ENCODE measurements around the gene TLL1. TPM values are rescaled to one million over a fixed set of nuclear protein-coding genes. Genes with fewer than 3 reads are reported as not detected.

The TLL1 gene
- polyA plus RNA-seq, 2 of the 4 experiments (the other 2 are of a cell fraction): 0.01 to 0.13 TPM

DNA sequence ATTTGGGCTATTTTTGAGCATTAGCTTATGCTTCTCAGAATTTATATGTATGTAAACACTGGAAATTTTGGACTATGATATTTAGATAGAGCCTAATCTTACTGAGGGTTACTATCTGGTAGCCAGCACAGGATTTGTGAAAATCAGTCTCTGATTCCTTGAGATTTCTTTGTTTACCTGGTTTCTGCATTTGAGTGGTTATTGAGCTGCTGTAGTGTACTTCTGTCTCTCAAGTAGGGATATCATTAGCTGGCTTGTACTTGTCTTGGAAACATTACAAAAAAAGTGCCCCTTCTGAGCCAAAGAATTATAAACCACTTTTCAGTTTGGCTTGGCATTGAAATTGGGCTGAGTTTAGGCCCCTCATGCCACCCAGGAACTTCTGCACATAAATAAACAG, 49.7 kb downstream of the TLL1 start:
- no peak overlapping the region for H3K27ac ChIP-seq
- POLR2A ChIA-PET: no interaction called here
- TF ChIP-seq MYC (IDR thresholded peaks at IDR 0.05; ENCODE audit: borderline replicate concordance, low read length) (no peak), HMGXB4 (CRISPR knock-in tag; IDR thresholded peaks at IDR 0.05; ENCODE audit: borderline replicate concordance) (no peak)
- no peak for DNase-seq (ENCODE audit: low read depth in 1 of 2, low spot score in 1 of 2)
- no peak overlapping the region for H3K4me2 ChIP-seq
- H3K4me1 ChIP-seq: no peaks in the 10 kb centered on the region
- no peak for FAIRE-seq
- H3K4me3 ChIP-seq: no peak overlapping the region
- H3K9me3 ChIP-seq: no peaks in the 10 kb centered on the region
- CTCF ChIA-PET: no interaction called here
- no peak for ATAC-seq

DNA sequence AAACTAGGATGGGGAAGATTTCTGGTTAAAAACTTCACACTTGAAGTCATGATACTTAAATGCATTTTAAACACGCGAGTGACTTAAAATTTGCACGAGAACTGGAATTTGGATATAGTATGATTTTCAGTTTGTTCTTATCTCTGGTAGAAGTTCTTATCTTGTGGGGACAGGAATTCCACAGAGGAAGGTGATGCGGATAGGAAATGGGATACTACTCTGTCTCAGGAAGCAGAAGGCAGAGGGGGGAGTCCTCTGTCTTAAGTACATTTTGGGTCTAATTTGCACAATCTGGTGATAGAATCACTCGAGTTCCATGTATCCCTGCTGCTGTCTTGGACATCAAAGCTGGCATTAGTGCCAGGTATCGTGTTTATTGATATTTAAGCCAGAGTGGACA, 53.3 kb downstream of the TLL1 start:
- WGBS (ENCODE audit: missing lambda C conversion rate): 49% methylated on average over 6 of the region's 6 CpGs
- ChIA-PET CTCF (no interaction called here), POLR2A (no interaction called here)
- H3K4me2 ChIP-seq: no peak overlapping the region
- FAIRE-seq (no peak), DNase-seq (ENCODE audit: low read depth in 1 of 2, low spot score in 1 of 2) (no peak), ATAC-seq (no peak)
- H3K27ac ChIP-seq: no peak overlapping the region
- no peaks in the 10 kb centered on the region for H3K9me3 ChIP-seq
- no peaks in the 10 kb centered on the region for H3K4me1 ChIP-seq
- TF ChIP-seq SMC3 (IDR thresholded peaks at IDR 0.05) (no peak), FOSL2 (IDR thresholded peaks at IDR 0.05) (no peak), FOSL2 (CRISPR knock-in tag; IDR thresholded peaks at IDR 0.05) (no peak), ZC3H11A (IDR thresholded peaks at IDR 0.05) (no peak), EP300 (IDR thresholded peaks at IDR 0.05) (no peak), MAX (IDR thresholded peaks at IDR 0.05) (no peak), FOXS1 (CRISPR knock-in tag; IDR thresholded peaks at IDR 0.05) (no peak), HOXB5 (CRISPR knock-in tag; IDR thresholded peaks at IDR 0.05) (no peak), BHLHE40 (IDR thresholded peaks at IDR 0.05; ENCODE audit: low read depth, low read length) (no peak), POLR2A (IDR thresholded peaks at IDR 0.05; ENCODE audit: low read length) (no peak), POLR2AphosphoS2 (conservative IDR thresholded peaks at IDR 0.05; ENCODE audit: low read length) (no peak), NR3C1 (IDR thresholded peaks at IDR 0.05) (no peak), MYC (IDR thresholded peaks at IDR 0.05; ENCODE audit: borderline replicate concordance, low read length) (no peak)
- TF ChIP-seq, protein P1, sequence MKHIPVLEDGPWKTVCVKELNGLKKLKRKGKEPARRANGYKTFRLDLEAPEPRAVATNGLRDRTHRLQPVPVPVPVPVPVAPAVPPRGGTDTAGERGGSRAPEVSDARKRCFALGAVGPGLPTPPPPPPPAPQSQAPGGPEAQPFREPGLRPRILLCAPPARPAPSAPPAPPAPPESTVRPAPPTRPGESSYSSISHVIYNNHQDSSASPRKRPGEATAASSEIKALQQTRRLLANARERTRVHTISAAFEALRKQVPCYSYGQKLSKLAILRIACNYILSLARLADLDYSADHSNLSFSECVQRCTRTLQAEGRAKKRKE (CRISPR knock-in tag; IDR thresholded peaks at IDR 0.05; ENCODE audit: low read depth): no peak
- no peak overlapping the region for H3K4me3 ChIP-seq

DNA sequence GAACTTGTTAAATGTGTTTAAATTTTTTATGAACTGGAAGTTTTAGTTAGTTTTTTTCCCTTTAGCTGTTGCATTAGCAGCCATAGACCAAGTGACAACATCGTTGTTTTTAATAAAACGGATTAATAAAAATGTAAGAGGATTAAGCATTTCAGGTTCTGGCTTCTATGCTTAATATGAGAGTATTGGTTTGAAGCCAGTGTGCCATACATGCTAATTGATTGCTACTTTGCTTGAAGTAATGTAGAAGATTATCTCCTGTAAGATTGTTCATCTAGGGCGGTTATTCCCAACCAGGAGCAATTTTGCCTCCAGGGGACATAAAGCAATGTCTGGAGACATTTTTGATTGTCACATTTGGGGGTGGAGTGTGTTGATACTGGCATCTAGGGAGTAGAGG, 54.3 kb downstream of the TLL1 start:
- ChIA-PET CTCF (no interaction called here), POLR2A (no interaction called here)
- no peak overlapping the region for H3K4me3 ChIP-seq
- ATAC-seq: no peak
- no peak for FAIRE-seq
- no peaks in the 10 kb centered on the region for H3K4me1 ChIP-seq
- H3K4me2 ChIP-seq: no peak overlapping the region
- WGBS (ENCODE audit: missing lambda C conversion rate): 31% methylated on average over 3 of the region's 3 CpGs
- no peak for TF ChIP-seq SMC3 (IDR thresholded peaks at IDR 0.05)
- no peak for TF ChIP-seq TFCP2L1 (CRISPR knock-in tag; IDR thresholded peaks at IDR 0.05)
- no peak for TF ChIP-seq HMGXB4 (CRISPR knock-in tag; IDR thresholded peaks at IDR 0.05; ENCODE audit: borderline replicate concordance)
- no peak for TF ChIP-seq SREBF2 (IDR thresholded peaks at IDR 0.05)
- no peak for TF ChIP-seq ZSCAN20 (CRISPR knock-in tag; IDR thresholded peaks at IDR 0.05)
- TF ChIP-seq HDAC2 (IDR thresholded peaks at IDR 0.05): no peak
- TF ChIP-seq KDM5A (IDR thresholded peaks at IDR 0.05): no peak
- no peak for TF ChIP-seq FOSL2 (IDR thresholded peaks at IDR 0.05)
- no peak for TF ChIP-seq FOSL2 (CRISPR knock-in tag; IDR thresholded peaks at IDR 0.05)
- no peak for TF ChIP-seq HOXB13 (CRISPR knock-in tag; IDR thresholded peaks at IDR 0.05; ENCODE audit: low read depth)
- TF ChIP-seq JUN (IDR thresholded peaks at IDR 0.05): no peak
- TF ChIP-seq MYC (IDR thresholded peaks at IDR 0.05; ENCODE audit: borderline replicate concordance, low read length): no peak
- no peak for TF ChIP-seq NR3C1 (IDR thresholded peaks at IDR 0.05)
- no peak for TF ChIP-seq RFX5 (IDR thresholded peaks at IDR 0.05)
- no peak for TF ChIP-seq RCOR1 (IDR thresholded peaks at IDR 0.05; ENCODE audit: low read depth, low read length)
- no peak for TF ChIP-seq ZFP36 (IDR thresholded peaks at IDR 0.05; ENCODE audit: borderline replicate concordance, partially characterized antibody)
- TF ChIP-seq CEBPB (IDR thresholded peaks at IDR 0.05): no peak
- H3K9me3 ChIP-seq: no peaks in the 10 kb centered on the region
- H3K27ac ChIP-seq: no peak overlapping the region
- DNase-seq (ENCODE audit: low read depth in 1 of 2, low spot score in 1 of 2): no peak

All from A549 (cell line).